GM18519 (cell line): ENCODE measurements around the gene IRAG1.

ENCODE experiments used
- ATAC-seq: cut with Tn5 transposase; IDR thresholded peaks from one replicate; pipeline ENCODE4 v1.9.1; 2021; ENCODE audit warnings: mild to moderate bottlenecking, moderate library complexity; ENCODE audit not compliant: unreplicated experiment, low FRiP score

The IRAG1 gene

DNA sequence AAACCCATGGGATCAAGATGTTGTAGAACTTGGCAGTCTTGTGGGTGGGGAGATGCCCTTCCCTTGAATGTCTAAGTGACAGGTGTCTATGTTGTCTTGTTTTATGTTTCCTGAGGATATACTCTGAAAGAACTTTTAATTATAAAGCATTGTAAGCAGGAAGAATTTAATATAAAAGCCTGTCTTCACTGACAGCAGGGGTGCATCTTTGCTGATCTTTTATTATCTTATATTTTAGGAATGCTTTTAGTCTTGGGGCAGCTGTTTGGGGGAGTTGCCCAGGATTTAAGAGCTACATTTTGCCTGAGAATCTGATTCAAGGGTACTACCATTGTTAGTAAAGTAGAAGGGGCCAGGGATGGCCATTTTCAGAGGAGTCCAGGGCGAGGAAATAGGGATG lies 43.4 kb downstream of the IRAG1 start:
- ATAC-seq: no peak

- no peak for ATAC-seq
Measured at GRCh38 chr11:10648871-10649270, 44.7 kb downstream of the IRAG1 start.

DNA sequence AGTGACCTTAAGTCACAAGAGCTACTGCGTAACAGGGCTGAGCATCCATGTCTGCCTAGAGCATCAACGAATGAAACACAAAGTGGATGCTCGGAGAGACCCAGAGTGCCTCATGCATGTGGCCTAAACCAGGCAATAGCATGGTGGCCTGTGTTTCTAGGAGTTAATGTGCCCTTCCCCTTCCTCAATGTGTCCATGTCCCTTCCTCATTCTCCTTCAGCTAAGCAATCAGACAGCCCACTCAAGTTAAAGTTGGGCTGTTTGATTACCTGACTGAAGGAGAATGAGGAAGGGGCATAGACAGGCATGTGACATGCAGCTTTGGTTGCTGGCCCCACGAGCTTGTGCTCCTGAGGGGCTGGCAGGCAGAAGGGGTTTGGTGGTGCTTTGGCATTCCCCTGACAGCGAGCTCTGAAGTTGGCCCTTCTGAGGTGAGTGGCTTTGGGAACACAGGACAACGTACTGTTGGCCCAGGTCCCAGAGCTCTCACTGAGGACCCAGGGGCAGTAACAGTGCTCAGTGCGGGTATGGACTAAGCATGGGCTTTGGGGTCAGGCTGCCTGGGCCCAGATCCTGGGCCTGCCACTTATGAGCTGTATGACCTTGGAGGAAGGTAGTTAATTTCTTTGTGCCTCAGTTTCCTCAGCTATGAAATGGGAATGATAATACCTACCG lies 46.7 kb downstream of the IRAG1 start:
- ATAC-seq: no peak

GRCh38 chr11:10646005-10646404 lies 47.5 kb downstream of the IRAG1 start:
- no peak for ATAC-seq

DNA sequence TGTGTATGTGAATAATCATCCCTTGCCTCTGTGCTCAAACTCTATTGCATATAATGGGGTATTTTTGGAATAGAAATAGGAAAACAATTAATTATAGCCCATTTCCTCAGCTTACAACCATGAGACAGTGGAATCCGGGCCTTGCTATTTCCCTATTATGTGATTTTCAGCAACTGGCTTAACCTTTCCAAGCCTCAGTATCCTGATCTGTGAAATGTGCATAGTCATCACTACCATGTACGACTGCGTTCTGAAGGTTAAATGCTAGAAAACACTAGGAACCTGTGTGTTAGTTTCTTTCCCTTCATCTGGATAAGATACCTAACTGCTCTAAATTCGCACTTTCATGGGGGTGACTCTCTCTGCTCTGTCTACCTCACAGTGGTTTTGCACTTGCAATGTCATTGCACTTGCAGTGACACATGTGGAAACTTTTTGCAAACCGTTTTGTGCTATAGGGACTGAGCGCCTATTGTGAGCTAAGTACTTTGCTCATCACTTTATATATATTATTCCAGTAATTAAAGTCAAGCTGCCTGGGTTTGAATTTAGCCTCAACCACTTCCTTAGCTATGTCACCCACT lies 48.3 kb downstream of the IRAG1 start:
- ATAC-seq: no peak
